ENCODE results near the gene SPAG4. TPM values are rescaled to one million over a fixed set of nuclear protein-coding genes. Genes with fewer than 3 reads are reported as not detected.
A peak's percentile ranks its signal among the peaks of the same experiment; 100 is the strongest.

SPAG4 gene
- total RNA-seq, 1 donor from 2014 or later, result 35.3 TPM

GRCh38 chr20:35653430-35653734, 37.8 kb downstream of the SPAG4 start:
- no peak overlapping the region for H3K4me3 ChIP-seq
- H3K27me3 ChIP-seq, result no peaks in the 10 kb centered on the region
- DNase-seq (ENCODE audit: low spot score in 2 of 2), result no peak
- no peak overlapping the region for H3K27ac ChIP-seq
- no peaks in the 10 kb centered on the region for H3K9me3 ChIP-seq
- peaks cover 4 to 38% of the 10 kb centered on the region in 2 donors for H3K4me1 ChIP-seq
- no peak for TF ChIP-seq CTCF (IDR thresholded peaks at IDR 0.05)
- peaks cover 18 to 29% of the 10 kb centered on the region in 2 donors for H3K36me3 ChIP-seq
- intact Hi-C loops (cut with DNase I), result no loop called here

GRCh38 chr20:35653893-35654292, 38.3 kb downstream of the SPAG4 start:
- H3K27me3 ChIP-seq, result no peaks in the 10 kb centered on the region
- H3K27ac ChIP-seq, result no peak overlapping the region
- no peak overlapping the region for H3K4me3 ChIP-seq
- DNase-seq (ENCODE audit: low spot score in 2 of 2), result no peak
- H3K36me3 ChIP-seq, result peaks cover 18 to 29% of the 10 kb centered on the region in 2 donors
- intact Hi-C loops (cut with DNase I), result no loop called here
- H3K9me3 ChIP-seq, result no peaks in the 10 kb centered on the region
- H3K4me1 ChIP-seq, result peaks cover 4 to 36% of the 10 kb centered on the region in 2 donors
- TF ChIP-seq CTCF (IDR thresholded peaks at IDR 0.05), result no peak

DNA sequence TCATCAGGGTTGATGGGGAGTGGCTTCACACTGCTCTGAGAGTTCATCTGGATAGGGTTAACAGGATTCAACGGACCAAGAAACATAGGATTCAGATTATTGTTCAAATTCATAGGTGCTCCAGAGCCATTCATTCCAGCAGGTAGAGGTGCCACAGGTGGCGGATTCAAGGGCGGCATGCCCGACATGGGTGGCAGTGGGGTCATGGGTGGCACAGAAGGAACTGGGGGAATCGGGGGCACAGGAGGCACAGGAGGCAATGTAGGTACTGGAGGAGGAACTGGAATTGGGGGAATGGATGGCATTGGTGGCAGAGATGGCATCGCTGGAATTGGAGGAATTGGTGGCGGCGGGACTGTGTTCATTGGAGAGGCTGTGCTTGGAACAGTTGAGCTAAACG, 38.8 kb downstream of the SPAG4 start:
- no peaks in the 10 kb centered on the region for H3K9me3 ChIP-seq
- H3K4me1 ChIP-seq, result peaks cover 4 to 31% of the 10 kb centered on the region in 2 donors
- no peak for TF ChIP-seq CTCF (IDR thresholded peaks at IDR 0.05)
- peaks cover 18 to 29% of the 10 kb centered on the region in 2 donors for H3K36me3 ChIP-seq
- no peak for DNase-seq (ENCODE audit: low spot score in 2 of 2)
- H3K4me3 ChIP-seq, result no peak overlapping the region
- H3K27me3 ChIP-seq, result no peaks in the 10 kb centered on the region
- intact Hi-C loops (cut with DNase I), result no loop called here
- H3K27ac ChIP-seq, result no peak overlapping the region

DNA sequence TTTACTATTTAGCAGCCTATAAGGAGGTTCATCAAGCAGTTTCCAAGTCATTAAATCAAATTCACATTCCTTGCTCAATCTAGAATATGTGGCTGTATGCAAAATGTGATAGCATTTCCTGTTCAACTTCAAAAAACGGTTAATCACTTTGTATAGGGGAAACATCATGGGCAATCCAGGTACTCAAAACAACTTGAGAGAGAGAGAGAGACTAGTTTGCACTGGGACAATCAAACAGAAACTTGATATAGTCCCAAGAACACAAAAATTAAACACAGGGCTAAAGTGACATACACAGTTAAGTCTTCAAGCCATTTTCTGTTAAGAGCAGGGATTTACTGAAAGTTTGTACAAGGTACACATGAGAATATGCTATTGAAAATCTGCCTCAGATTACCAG, 41.6 kb downstream of the SPAG4 start:
- Histone ChIP-seq H3K4me1 (peaks cover 0 to 35% of the 10 kb centered on the region in 2 donors), H3K9me3 (no peaks in the 10 kb centered on the region), H3K4me3 (no peak overlapping the region), H3K27me3 (no peaks in the 10 kb centered on the region), H3K27ac (no peak overlapping the region), H3K36me3 (peaks cover 18 to 29% of the 10 kb centered on the region in 2 donors)
- no peak for DNase-seq (ENCODE audit: low spot score in 2 of 2)
- no peak for TF ChIP-seq CTCF (IDR thresholded peaks at IDR 0.05)
- intact Hi-C loops (cut with DNase I), result no loop called here

DNA sequence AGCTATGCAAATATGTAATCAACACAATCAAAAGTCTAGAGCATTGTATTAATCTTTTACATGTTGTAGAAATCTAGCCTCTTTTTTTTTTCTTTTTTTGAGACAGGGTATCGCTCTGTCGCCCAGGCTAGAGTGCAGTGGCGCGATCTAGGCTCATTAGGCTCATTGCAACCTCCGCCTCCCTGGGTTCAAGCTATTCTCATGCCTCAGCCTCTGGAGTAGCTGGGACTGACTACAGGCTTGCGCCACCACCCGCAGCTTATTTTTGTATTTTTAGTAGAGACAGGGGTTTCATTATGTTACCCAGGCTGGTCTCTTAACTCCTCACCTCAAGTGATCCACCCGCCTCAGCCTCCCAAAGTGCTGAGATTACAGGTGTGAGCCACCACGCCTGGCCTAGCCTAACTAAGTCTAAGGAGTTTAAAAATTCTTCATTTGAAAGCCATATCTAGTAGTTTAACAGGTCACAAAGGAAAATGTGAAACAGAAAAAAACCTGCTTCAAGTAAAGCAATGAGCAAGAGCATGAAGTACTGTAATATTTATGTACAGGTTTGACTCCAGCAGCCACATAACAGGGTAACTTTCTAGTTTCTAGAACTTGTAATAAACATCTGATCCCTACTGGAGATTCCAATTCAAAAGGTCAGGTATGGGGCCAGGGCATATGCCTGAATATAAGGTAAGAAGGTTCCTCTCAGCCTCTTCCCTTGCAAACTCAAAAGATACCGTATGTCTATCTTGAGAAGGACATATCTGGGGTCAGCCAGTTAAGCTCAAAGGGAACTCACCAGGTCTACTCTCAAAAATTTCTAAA, 44.7 kb downstream of the SPAG4 start:
- intact Hi-C loops (cut with DNase I), result loop anchor here (5.0 kb wide), 1 partner anchor 58 kb away; no protein-coding TSS in a partner anchor
- TF ChIP-seq CTCF (IDR thresholded peaks at IDR 0.05), result no peak
- no peaks in the 10 kb centered on the region for H3K27me3 ChIP-seq
- no peak for DNase-seq (ENCODE audit: low spot score in 2 of 2)
- H3K9me3 ChIP-seq, result no peaks in the 10 kb centered on the region
- H3K36me3 ChIP-seq, result no peaks in the 10 kb centered on the region
- H3K4me1 ChIP-seq, result peaks cover 2 to 33% of the 10 kb centered on the region in 2 donors
- peak overlapping the region in 1 of 2 donors; percentile 91 for H3K4me3 ChIP-seq
- no peak overlapping the region for H3K27ac ChIP-seq
